CMK (cell line): Measurements from ENCODE around the gene FAM222B.
"Not testable (repeated sequence)": the region's sequence is repeated elsewhere in the genome, so short reads cannot be mapped to it uniquely, and the experiment has no call there.

ENCODE experiments used
- DNase-seq: peaks from one replicate; pipeline ENCODE4 v3.0.0-alpha.2; 2010; ENCODE audit warnings: low read depth

FAM222B gene

GRCh38 chr17:28871056-28871579, 28.5 kb upstream of the FAM222B start:
- no peak for DNase-seq

GRCh38 chr17:28867276-28867675, 24.7 kb upstream of the FAM222B start:
- DNase-seq = no peak

GRCh38 chr17:28865946-28866752, 23.6 kb upstream of the FAM222B start:
- no peak for DNase-seq

GRCh38 chr17:28864991-28865849, 22.6 kb upstream of the FAM222B start:
- DNase-seq = peak; percentile 89

GRCh38 chr17:28863953-28864352, 21.4 kb upstream of the FAM222B start:
- no peak for DNase-seq

GRCh38 chr17:28862561-28862960, 20.0 kb upstream of the FAM222B start:
- no peak for DNase-seq

GRCh38 chr17:28861393-28862203, 19.0 kb upstream of the FAM222B start:
- DNase-seq = no peak

- DNase-seq = no peak
Measured at GRCh38 chr17:28860363-28860808, 17.8 kb upstream of the FAM222B start.

GRCh38 chr17:28858801-28859355, 16.3 kb upstream of the FAM222B start:
- DNase-seq = no peak

- no peak for DNase-seq
Measured at GRCh38 chr17:28857905-28858800, 15.6 kb upstream of the FAM222B start.

- no peak for DNase-seq
Measured at GRCh38 chr17:28856028-28856574, 13.5 kb upstream of the FAM222B start.

- no peak for DNase-seq
Measured at GRCh38 chr17:28855336-28855679, 12.7 kb upstream of the FAM222B start.

- no peak for DNase-seq
Measured at GRCh38 chr17:28854457-28855335, 12.1 kb upstream of the FAM222B start, which contains the start of gene ERAL1. Gene ERAL1, plus strand, starts transcription at chr17:28855016. Its CDS starts 19 bp downstream, at chr17:28855035.

- no peak for DNase-seq
Measured at GRCh38 chr17:28853295-28853694, 10.7 kb upstream of the FAM222B start.

GRCh38 chr17:28849281-28849680, 6.7 kb upstream of the FAM222B start:
- DNase-seq = no peak

GRCh38 chr17:28848667-28849066, 6.1 kb upstream of the FAM222B start:
- not testable (repeated sequence) for DNase-seq

- DNase-seq = not testable (repeated sequence)
Measured at GRCh38 chr17:28846699-28847098, 4.1 kb upstream of the FAM222B start.

- no peak for DNase-seq
Measured at GRCh38 chr17:28846231-28846630, 3.6 kb upstream of the FAM222B start.

- DNase-seq = no peak
Measured at GRCh38 chr17:28843816-28844148, 1.2 kb upstream of the FAM222B start.
